Right renal pelvis (tissue), 4 donors: ENCODE measurements around the gene BUB1B. TPM values are rescaled to one million over a fixed set of nuclear protein-coding genes. Genes with fewer than 3 reads are reported as not detected.
"Not testable (repeated sequence)": the region's sequence is repeated elsewhere in the genome, so short reads cannot be mapped to it uniquely, and the experiment has no call there.

Source experiments
- DNase-seq, 4 donors: peaks; one replicate each; pipeline ENCODE4 v3.0.0-alpha.2; 2013; ENCODE audit warnings: low read depth in 4 of 4, low spot score in 3 of 4, missing footprints in 1 of 4
- polyA plus RNA-seq, 4 donors: library from polyadenylated mRNA; unstranded; fragments of 120-200 nt; gene quantifications; one replicate each; pipeline ENCODE4 v1.2.1, GENCODE V29; 2013; ENCODE audit not compliant: insufficient read length in 4 of 4

Gene BUB1B
- polyA plus RNA-seq, 4 donors = 27.1 to 31.3 (median 29.6) TPM

DNA sequence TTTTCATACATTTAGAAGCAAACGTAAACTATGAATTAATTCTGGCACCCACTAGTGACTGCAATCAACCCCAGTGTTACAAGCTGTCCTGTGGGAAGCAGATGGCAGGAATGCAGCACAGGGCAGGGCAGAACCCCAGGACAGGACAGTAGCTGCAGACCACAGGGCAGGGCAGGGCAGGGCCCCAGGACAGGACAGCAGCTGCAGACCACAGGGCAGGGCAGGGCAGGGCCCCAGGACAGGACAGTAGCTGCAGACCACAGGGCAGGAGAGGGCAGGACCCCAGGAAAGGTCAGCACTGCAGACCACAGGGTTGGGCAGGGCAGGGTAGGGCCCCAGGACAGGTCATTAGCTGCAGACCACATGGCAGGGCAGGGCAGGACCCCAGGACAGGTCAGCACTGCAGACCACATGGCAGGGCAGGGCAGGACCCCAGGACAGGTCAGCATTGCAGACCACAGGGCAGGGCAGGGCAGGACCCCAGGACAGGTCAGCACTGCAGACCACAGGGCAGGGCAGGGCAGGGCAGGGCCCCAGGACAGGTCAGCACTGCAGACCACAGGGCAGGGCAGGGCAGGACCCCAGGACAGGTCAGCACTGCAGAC lies 24.9 kb upstream of the BUB1B start:
- not testable (repeated sequence) for DNase-seq

DNA sequence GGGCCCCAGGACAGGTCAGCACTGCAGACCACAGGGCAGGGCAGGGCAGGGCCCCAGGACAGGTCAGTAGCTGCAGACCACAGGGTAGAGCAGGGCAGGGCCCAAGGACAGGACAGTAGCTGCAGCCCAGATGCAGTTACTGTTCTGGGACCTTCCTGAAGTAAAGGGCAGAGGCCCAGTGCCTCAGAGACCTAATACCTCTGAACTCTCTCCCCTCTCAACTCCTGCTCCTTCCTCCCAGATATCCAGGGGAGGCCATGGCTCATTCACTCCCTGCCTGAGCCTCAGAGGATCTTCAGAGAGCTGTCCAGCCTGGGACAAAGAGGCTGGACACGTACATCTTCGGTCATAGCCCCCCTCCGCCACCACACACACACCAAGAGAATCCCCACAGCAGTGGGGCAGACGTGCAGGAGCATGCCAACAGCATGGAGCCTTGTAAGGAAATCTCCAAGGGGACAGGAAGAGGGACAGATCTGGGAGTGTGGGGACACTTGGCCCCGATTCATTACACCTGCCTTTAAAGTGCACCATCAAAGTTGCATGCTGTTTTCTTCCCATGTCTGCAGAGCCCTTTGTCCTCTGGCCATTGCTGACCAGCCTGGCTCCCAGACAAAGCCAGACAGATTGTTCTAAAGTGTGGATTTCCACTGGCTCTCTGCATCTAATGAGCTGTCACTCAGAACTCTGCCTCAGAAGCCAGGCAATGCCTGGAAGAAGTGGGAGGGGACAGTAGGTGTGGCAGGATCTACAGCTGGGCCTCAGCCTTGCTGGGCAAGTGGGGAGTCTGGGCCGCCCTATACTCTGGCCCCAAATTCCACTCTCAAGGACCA lies 24.2 kb upstream of the BUB1B start:
- no peak for DNase-seq

- DNase-seq = no peak
These were observed 23.3 kb upstream of the BUB1B start for GRCh38 chr15:40137303-40138200.

DNA sequence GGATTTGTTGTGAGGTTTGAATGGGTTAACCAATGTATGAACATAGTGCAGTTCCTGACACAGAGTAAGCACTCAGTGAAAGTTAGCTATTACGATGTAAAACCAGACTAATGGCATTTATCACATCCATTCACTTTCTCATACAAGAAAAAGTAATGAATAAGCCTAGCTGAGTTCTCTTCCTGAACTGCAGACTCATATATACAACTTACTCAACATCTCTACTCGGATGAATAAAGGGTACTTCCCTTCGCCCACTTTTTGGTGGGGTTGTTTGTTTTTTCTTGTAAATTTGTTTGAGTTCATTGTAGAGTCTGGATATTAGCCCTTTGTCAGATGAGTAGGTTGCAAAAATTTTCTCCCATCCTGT lies 22.7 kb upstream of the BUB1B start:
- DNase-seq = not testable (repeated sequence)

GRCh38 chr15:40142428-40142827 lies 18.4 kb upstream of the BUB1B start:
- no peak for DNase-seq

DNA sequence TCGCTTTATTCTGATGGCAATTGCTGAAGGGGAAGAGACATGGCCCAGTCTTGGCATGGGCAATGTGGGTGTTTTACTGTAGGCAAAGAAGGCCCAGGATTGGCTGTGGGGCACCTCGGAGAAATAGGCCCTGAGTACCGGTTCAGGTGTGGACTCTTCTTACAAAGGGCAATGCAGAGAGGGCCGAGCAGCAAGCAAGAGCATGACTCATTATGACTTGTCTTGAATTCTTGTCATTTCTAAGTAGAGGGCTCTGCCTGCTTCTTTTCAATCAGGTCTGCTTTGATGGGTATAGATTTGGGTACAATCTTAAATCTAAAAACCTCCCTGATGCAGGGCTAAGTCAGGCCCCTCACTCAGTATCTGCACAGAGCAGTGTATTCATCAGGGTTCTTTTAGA lies 14.8 kb upstream of the BUB1B start:
- DNase-seq = no peak

DNA sequence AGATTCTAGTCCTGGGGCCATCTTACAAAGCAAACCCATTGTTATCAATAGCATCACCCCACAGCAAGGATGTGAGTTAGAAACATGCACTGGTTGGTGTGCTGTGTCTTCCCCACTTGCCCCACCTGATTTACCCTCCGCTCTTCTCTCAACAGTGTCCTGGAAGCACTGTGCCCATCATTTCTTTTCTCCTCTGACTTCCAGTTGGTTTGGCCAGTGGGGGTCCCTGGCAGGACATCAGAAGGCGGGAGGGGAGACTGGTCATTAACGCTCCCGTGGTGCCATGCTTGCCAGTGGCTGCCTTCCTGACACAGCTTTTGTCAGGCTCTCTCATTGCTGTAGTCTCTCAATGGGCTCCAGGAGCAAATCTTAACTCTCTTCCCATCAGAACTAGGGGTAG lies 11.5 kb upstream of the BUB1B start:
- no peak for DNase-seq

DNA sequence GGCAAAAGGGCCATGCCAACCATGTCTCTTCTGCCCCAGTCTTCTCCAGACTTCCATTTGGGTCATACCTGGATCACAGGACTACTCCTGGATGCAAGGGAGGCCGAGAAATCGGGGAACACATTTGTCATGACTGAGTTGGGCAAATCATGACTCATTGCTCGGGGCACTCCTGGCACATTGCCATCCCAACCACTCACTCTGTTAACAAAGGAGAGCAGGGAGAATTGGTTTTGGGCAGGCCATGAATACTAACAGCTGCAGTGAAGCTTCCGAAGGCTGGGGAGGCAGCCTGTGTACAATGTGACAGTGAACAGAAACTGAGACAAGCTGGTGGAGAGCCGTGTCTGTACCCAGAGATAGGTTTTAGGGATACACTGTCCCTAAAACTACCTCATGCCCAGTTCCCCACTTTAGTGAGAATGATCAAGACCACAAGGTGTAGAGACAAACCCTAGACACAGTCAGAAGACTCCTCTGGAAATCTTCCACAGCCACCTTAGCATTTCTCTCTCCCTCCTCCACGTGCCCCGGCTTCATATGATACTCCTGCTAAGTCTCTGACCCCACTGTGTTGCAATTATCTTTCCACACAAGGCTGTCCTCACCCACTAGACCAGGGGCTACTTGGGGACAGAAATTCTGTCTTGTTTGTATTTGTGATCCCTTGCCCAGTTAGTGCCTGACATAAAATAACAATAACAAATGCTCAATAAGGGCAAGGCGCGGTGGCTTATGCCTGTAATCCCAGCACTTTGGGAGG lies 10.5 kb upstream of the BUB1B start:
- no peak for DNase-seq

DNA sequence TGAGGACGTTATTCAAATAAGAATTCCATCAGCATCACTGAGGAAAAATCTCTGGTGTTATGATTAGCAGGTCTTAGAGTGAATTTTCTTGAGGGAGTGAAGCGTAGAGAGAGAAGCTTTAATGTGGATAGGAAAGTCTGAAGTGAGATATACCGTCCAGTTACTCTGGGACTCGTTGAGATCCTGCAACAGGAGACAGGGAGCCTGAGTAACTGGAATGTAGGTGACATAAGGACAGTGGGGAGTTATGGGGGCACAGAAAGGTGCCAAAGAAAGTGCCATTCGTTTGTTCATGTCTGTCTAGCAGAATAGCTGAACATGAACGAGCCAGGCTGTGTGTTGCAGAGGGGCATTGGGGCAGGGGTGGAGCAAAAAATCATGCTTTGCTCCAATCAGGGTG lies 9.4 kb upstream of the BUB1B start:
- DNase-seq = no peak

DNA sequence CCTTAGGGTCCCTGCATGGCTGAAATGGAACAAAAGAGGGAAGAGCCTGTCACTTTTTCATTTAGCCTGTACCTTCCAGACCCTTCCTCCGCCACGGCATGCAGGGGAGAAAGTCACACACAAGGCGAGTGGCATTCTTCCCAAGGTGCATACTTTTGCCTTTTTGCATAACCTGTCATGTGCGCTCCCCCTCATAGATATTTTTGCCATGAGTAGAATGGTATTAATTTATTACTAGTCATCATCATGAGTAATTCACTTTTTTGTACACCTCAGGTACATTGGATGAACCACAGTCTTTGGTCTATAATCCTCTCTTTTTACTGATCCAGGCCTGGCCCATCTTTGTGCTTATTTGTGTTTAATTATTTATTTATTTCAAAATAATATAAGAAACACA lies 8.9 kb upstream of the BUB1B start:
- DNase-seq = no peak

DNA sequence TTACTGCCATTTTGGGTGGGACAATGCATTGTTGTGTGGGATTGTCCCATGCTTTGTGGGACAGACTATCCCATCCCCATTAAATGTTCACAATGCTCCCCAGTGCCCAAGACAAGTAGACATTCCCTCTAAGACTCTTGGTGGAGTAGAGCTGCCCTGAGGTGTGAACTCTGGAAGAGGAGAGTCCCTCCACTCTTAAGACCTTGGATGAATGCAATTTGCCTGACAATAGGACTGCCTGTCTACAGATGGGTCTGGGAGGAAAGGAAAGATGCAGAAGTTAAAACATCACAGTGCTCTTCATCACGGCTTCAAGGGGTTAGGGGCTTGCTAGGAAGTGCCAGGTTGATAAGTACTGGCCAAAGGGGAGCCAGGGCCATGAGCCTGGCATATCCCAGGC lies 6.0 kb upstream of the BUB1B start:
- DNase-seq = not testable (repeated sequence)

GRCh38 chr15:40155270-40155910 lies 5.5 kb upstream of the BUB1B start:
- peak in 1 of 4 donors; percentile 51 for DNase-seq

DNA sequence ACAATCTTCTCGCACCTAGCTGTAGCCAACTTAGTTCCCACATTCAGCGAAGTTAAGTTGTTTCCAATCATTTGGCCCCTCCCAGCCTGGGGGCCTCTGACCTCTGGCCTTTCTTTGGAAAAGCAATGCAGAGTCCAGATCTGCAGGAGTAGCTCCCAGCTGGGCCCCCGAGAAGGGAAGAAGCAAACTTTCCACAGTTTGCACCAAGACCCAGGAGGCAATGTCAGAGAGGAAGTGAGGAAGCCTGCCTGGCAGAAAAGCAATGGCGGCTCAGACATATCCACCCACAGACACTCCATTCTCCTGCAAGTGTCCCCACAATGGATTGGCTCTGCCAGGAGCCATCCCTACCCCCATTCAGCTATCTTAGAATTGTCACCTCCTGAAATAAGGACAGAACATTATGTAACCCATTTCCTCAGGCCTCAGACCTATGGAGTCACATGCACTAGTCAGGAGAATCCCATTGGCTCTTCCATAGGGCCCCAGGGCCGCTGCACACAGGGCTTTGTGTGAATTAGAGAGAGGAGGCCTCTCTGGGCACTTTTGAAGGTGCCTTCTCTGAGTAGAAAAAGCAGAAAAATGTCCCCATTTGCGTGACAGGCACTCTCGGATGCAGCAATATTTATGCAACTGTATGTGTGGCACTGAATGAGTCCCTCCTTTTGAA lies 3.0 kb upstream of the BUB1B start:
- no peak for DNase-seq

DNA sequence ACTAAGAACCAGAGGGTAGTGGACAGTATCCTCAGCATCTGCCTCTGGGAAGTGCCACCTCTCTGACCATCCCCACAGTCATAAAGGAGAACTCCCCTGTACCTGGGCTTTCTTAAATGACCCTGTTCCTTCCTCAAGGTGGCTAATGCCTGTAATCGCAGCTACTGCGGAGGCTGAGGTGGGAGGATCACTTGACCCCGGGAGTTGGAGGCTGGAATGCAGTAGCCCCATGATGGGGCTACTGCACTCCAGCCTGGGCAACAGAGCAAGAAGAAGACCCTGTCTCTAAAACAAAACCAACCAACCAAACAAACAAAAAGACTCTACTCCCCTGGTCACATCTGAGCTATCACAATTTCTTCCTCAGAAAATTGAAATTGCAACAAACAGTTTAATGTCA lies 848 bp upstream of the BUB1B start:
- DNase-seq = no peak

DNA sequence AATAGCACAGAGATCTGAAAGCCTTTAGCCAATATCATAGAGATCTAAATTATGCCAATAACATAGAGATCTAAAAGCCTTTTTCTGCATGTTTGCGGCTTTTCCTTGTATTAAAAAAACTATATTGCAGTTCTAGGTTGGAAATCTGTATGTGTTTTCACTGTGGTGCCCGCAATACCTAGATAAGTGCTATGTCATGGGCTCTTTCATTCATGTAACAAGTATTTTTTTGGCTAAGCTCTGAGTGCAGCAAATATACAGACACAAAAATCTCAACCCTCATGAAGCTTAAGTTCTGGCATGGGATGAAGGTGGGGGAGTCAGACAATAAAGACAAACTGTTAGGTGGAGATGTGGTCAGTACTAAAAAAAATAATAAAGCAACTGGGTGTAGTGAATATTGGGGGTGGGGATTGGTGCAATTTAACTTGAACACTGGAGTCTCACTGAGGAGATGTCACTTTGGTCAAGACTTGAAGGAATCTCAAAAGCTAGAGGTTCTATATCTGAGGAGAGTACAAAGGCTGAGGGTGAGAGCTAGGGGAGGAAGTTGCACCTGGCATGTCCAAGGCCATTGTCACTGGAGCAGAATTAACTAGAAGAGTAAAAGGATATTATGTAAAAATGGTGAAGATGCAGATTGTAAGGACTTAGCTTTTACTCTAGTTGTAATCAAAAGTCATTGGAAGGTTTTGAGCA lies 973 bp downstream of the BUB1B start:
- DNase-seq = no peak

DNA sequence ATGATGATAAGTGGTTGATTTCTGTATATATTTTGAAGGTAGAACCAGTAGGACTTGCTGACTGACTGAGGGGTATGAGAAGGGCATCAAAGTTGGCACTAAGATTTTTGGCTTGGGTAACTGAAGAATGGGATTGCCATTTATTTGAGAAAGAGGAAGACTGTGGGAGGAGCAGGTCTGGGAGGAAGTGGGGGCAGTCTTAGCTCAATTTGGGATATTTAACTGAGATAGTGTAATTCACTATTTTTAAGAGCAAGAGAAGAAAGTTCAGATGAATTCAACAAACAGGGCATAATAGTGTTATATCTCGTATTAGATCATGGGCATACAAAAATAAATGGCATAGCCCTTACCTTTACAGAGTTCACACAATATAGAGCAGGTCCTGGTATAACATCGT lies 1.7 kb downstream of the BUB1B start:
- no peak for DNase-seq

GRCh38 chr15:40163657-40164416 lies 3.0 kb downstream of the BUB1B start:
- no peak for DNase-seq

GRCh38 chr15:40167374-40167773 lies 6.5 kb downstream of the BUB1B start:
- DNase-seq = not testable (repeated sequence)
